Gastroesophageal sphincter (tissue), 4 donors: ENCODE results near the gene CSPG4. TPM values are rescaled to one million over a fixed set of nuclear protein-coding genes. Genes with fewer than 3 reads are reported as not detected.
A peak's percentile ranks its signal among the peaks of the same experiment; 100 is the strongest.

Source experiments
- ATAC-seq: fragments of 150-250 bp; one replicate; pipeline ENCODE4 v1.9.1; 2016; ENCODE audit warnings: mild to moderate bottlenecking, moderate library complexity
- H3K27ac ChIP-seq, 4 donors: fragments of 200-600 bp; sonication (generic) in 3 of 4; 1 replicate in 3 of 4; 2 replicates in 1 of 4; pipeline ENCODE4 v1.5.1; 2016 to 2019
- H3K27me3 ChIP-seq: fragments of 200-600 bp; sonication (generic); one replicate; pipeline ENCODE4 v1.5.1; 2019
- H3K36me3 ChIP-seq, 2 donors: fragments of 200-600 bp; sonication (generic); one replicate each; pipeline ENCODE4 v1.5.1; 2019; ENCODE audit warnings: control low read depth in 1 of 2
- H3K4me1 ChIP-seq, 3 donors: fragments of 200-600 bp; sonication (generic); 1 replicate in 2 of 3; 2 replicates in 1 of 3; pipeline ENCODE4 v1.5.1; 2016 to 2019; ENCODE audit warnings: control low read depth in 2 of 3
- H3K4me3 ChIP-seq, 2 donors: fragments of 200-600 bp; sonication (generic); one replicate each; pipeline ENCODE4 v1.5.1; 2019; ENCODE audit warnings: mild to moderate bottlenecking in 1 of 2, moderate library complexity in 1 of 2
- H3K9me3 ChIP-seq, 3 donors: fragments of 200-600 bp; sonication (generic); one replicate each; pipeline ENCODE4 v1.5.1; 2017 to 2019; ENCODE audit warnings: control low read depth in 2 of 3
- EP300 ChIP-seq: sonication (generic); formaldehyde crosslinking; IDR thresholded peaks from one replicate; pipeline ENCODE4 v1.6.1; 2017; ENCODE audit warnings: antibody characterized with exemption, mild to moderate bottlenecking
- POLR2A ChIP-seq, 2 donors: fragments of 450-650 bp; IDR thresholded peaks; one replicate each; pipeline ENCODE4 v1.6.1; 2017; ENCODE audit warnings: antibody characterized with exemption in 2 of 2, mild to moderate bottlenecking in 2 of 2, moderate library complexity in 1 of 2
- POLR2AphosphoS5 ChIP-seq: sonication (generic); formaldehyde crosslinking; IDR thresholded peaks from one replicate; pipeline ENCODE4 v1.6.1; 2017; ENCODE audit warnings: antibody characterized with exemption
- WGBS, 2 donors: methylation state at CpG; one replicate each; pipeline ENCODE4 v1.1.5; 2018; ENCODE audit warnings: low coverage in 1 of 2; 5-methylcytosine and 5-hydroxymethylcytosine counted together
- total RNA-seq, 4 donors: library from RNA; depleted of rRNA; stranded (reverse); fragments of >200 nt; gene quantifications; one replicate each; pipeline ENCODE4 v1.1.0, GENCODE V29; 2016
- TF ChIP-seq, protein P1 (sequence below), 4 experiments: fragments of 200-600 bp in 2 of 4; fragments of 450-650 bp in 2 of 4; sonication (generic) in 1 of 4; IDR thresholded peaks; one replicate each; pipeline ENCODE4 v1.5.1; 2017 to 2019; ENCODE audit warnings: antibody characterized with exemption in 4 of 4, mild to moderate bottlenecking in 2 of 4, moderate library complexity in 2 of 4

The CSPG4 gene
- total RNA-seq, 4 donors from 2014 or later = 98.7 to 396 (median 151) TPM

DNA sequence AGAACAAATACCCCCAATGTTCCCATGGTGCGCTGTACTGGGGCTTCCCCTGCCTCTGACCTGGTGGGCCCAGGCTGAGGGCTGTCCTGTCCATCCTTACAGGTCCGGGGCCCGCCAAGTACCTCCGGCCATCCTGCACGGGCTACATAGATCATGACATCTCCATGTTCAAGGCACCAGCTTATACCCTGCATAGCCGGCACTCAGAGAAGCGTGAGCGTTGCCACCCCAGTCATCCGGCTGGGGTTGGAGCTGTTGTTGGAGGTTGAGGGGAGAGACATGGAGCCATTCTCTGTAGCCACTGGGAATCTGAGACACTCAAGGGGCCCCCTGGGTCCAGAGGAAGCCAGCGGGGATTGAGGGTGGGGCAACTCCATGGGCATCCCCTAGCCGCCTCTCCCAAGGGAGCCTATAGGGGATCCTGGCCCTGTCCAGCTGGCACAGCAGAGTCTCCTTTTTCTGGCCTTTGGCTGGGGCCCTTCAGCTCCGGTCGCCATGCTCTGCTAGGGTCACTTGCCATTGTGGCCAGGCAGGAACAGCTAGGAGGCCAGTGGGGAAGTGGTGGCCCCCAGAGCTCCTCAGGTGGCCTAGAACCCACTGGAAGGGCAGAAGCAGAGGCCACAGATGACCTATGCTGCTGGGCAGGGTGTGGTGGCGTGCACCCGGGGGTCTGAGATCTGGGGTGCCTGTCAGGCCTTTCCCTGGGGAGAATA is 12.5 kb upstream of the CSPG4 start:
- peaks cover 0 to 57% (median 16%) of the 10 kb centered on the region in 3 donors for H3K4me1 ChIP-seq
- H3K27me3 ChIP-seq = no peaks in the 10 kb centered on the region
- no peak for ATAC-seq
- H3K27ac ChIP-seq = peak overlapping the region in 1 of 4 donors; percentile 87
- no peaks in the 10 kb centered on the region for H3K9me3 ChIP-seq
- TF ChIP-seq POLR2AphosphoS5 (no peak), POLR2A (IDR thresholded peaks at IDR 0.05) (no peak), EP300 (no peak)
- TF ChIP-seq, protein P1, sequence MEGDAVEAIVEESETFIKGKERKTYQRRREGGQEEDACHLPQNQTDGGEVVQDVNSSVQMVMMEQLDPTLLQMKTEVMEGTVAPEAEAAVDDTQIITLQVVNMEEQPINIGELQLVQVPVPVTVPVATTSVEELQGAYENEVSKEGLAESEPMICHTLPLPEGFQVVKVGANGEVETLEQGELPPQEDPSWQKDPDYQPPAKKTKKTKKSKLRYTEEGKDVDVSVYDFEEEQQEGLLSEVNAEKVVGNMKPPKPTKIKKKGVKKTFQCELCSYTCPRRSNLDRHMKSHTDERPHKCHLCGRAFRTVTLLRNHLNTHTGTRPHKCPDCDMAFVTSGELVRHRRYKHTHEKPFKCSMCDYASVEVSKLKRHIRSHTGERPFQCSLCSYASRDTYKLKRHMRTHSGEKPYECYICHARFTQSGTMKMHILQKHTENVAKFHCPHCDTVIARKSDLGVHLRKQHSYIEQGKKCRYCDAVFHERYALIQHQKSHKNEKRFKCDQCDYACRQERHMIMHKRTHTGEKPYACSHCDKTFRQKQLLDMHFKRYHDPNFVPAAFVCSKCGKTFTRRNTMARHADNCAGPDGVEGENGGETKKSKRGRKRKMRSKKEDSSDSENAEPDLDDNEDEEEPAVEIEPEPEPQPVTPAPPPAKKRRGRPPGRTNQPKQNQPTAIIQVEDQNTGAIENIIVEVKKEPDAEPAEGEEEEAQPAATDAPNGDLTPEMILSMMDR (IDR thresholded peaks at IDR 0.05) = no peak
- H3K4me3 ChIP-seq = no peak overlapping the region
- no CpG with 5 or more reads among the region's 15 CpGs for WGBS, 2 donors
- no peaks in the 10 kb centered on the region for H3K36me3 ChIP-seq

GRCh38 chr15:75723847-75724660 is 11.4 kb upstream of the CSPG4 start:
- TF ChIP-seq, protein P1 (IDR thresholded peaks at IDR 0.05) = no peak
- no peak for TF ChIP-seq EP300
- peak; percentile 56 for TF ChIP-seq POLR2AphosphoS5
- no peak for TF ChIP-seq POLR2A (IDR thresholded peaks at IDR 0.05)
- peak; percentile 94 for ATAC-seq
- Histone ChIP-seq H3K36me3 (no peaks in the 10 kb centered on the region), H3K27me3 (no peaks in the 10 kb centered on the region), H3K4me1 (peaks cover 0 to 58% (median 16%) of the 10 kb centered on the region in 3 donors), H3K27ac (peak overlapping the region; percentile 66 to 91 (median 84)), H3K9me3 (no peaks in the 10 kb centered on the region), H3K4me3 (no peak overlapping the region)
- 63% methylated on average over 2 of the region's 9 CpGs; no CpG with 5 or more reads in 1 of the 2 donors for WGBS, 2 donors

GRCh38 chr15:75723171-75723846 is 10.7 kb upstream of the CSPG4 start:
- H3K4me3 ChIP-seq = no peak overlapping the region
- no peaks in the 10 kb centered on the region for H3K9me3 ChIP-seq
- TF ChIP-seq EP300 (no peak), POLR2A (IDR thresholded peaks at IDR 0.05) (no peak), POLR2AphosphoS5 (no peak)
- TF ChIP-seq, protein P1 (IDR thresholded peaks at IDR 0.05) = no peak
- no peaks in the 10 kb centered on the region for H3K36me3 ChIP-seq
- H3K4me1 ChIP-seq = peaks cover 0 to 65% (median 16%) of the 10 kb centered on the region in 3 donors
- ATAC-seq = no peak
- peak overlapping the region; percentile 66 to 91 (median 84) for H3K27ac ChIP-seq
- H3K27me3 ChIP-seq = no peaks in the 10 kb centered on the region
- 45 to 74% methylated on average over 2 to 3 of the region's 8 CpGs for WGBS, 2 donors

DNA sequence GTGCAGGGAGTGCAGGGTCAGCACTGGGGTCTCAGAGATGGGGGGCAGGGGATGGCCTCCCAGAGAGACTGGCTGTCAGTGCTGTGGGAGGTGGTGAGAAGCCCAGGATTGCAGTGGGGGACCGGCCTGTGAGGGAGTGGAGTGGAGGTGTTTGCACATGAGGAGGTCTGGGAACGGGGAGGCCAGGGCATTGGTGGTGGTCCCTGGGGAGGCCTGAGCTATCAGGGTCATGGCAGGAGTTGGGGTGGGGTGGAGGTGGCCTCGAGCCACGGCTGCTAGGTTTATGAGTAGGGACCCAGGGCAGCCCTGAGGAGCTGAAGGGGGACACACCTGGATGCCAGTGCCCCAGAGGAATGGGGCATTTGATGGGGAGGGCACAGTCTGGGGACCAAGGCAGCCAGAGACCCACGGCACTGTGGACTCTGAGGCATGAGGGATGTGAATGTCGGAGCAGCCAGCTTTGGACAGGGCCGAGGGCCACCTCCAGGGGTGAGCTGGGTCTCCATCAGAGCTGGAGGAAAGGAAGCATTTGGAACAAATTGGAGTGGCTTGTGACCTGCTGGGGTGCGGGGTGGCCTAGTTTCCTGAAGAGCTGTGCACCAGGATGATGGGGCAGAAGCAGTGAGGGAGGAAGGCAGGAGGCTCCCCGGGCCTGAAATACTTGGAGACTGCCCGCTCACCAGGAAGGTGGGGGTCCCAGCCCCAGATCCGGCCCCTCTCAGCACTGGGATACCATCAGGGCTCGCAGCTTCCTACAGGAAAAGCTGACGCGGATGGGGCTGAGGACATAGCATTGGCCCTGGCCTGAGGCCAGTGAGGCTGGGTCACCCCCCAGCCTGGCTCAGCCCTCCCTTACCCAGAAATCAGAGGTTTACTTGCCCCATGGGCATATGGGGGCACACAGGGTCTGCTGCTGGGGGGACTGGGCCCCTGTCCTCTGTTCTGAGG is 9.5 kb upstream of the CSPG4 start:
- Histone ChIP-seq H3K27ac (peak overlapping the region in 3 of 4 donors; percentile 81 to 91 (median 87)), H3K4me3 (no peak overlapping the region), H3K27me3 (no peaks in the 10 kb centered on the region), H3K9me3 (no peaks in the 10 kb centered on the region), H3K36me3 (no peaks in the 10 kb centered on the region), H3K4me1 (peaks cover 0 to 76% (median 16%) of the 10 kb centered on the region in 3 donors)
- 80 to 93% methylated on average over 3 to 14 of the region's 14 CpGs for WGBS, 2 donors
- ATAC-seq = no peak
- TF ChIP-seq EP300 = no peak
- TF ChIP-seq, protein P1 (IDR thresholded peaks at IDR 0.05) = no peak
- TF ChIP-seq POLR2AphosphoS5 = no peak
- TF ChIP-seq POLR2A (IDR thresholded peaks at IDR 0.05) = no peak
